ENCODE results near the gene FILIP1L. TPM values are rescaled to one million over a fixed set of nuclear protein-coding genes. Genes with fewer than 3 reads are reported as not detected.

Gene FILIP1L
- total and polyA plus RNA-seq, 2 of the 13 experiments (the other 11 are each of a cell fraction or from before 2014, with no cell fraction given) = 8.1 to 187 TPM

GRCh38 chr3:99817437-99818240, 296.7 kb downstream of the FILIP1L start, which contains the start of gene CMSS1 (continued):
- TF ChIP-seq ZNF234 (CRISPR knock-in tag; conservative IDR thresholded peaks at IDR 0.05) (no peak), ZNF781 (CRISPR knock-in tag; IDR thresholded peaks at IDR 0.05; ENCODE audit: borderline replicate concordance, not compliant biosample characterization) (peak; percentile 21), ZNF746 (CRISPR knock-in tag; IDR thresholded peaks at IDR 0.05) (no peak), PHF21A (CRISPR knock-in tag; IDR thresholded peaks at IDR 0.05) (peak; percentile 56; the same call in 1 of the 2 replicates), DR1 (CRISPR knock-in tag; IDR thresholded peaks at IDR 0.05) (0 out of 2 replicates have a peak, but pooled peaks have one; percentile 28), ZEB1 (IDR thresholded peaks at IDR 0.05; ENCODE audit: insufficient replicate concordance, low read depth) (no peak), KDM5B (CRISPR knock-in tag; IDR thresholded peaks at IDR 0.05; ENCODE audit: borderline replicate concordance) (peak; percentile 55; the same call in 1 of the 2 replicates), SMAD3 (CRISPR knock-in tag; IDR thresholded peaks at IDR 0.05) (peak; percentile 40; the same call in 1 of the 2 replicates), RFX3 (CRISPR knock-in tag; IDR thresholded peaks at IDR 0.05) (no peak), ZNF557 (CRISPR knock-in tag; IDR thresholded peaks at IDR 0.05) (no peak), HNRNPUL1 (IDR thresholded peaks at IDR 0.05; ENCODE audit: low read depth, low read length) (no peak), ZSCAN29 (CRISPR knock-in tag; conservative IDR thresholded peaks at IDR 0.05) (0 out of 2 replicates have a peak, but pooled peaks have one; percentile 44), CBFB (CRISPR knock-in tag; IDR thresholded peaks at IDR 0.05) (no peak), ZNF749 (CRISPR knock-in tag; IDR thresholded peaks at IDR 0.05; ENCODE audit: borderline replicate concordance) (no peak), HNRNPK (IDR thresholded peaks at IDR 0.05; ENCODE audit: low read depth, low read length, poor library complexity, severe bottlenecking) (no peak), ZBTB40 (IDR thresholded peaks at IDR 0.05) (no peak), ZBTB40 (CRISPR knock-in tag; IDR thresholded peaks at IDR 0.05) (peak; percentile 60; the same call in 1 of the 2 replicates), ZNF460 (CRISPR knock-in tag; IDR thresholded peaks at IDR 0.05; ENCODE audit: borderline replicate concordance) (no peak; the same call in 1 of the 2 replicates), ZKSCAN5 (CRISPR knock-in tag; IDR thresholded peaks at IDR 0.05) (no peak)
- TF ChIP-seq, protein P1, sequence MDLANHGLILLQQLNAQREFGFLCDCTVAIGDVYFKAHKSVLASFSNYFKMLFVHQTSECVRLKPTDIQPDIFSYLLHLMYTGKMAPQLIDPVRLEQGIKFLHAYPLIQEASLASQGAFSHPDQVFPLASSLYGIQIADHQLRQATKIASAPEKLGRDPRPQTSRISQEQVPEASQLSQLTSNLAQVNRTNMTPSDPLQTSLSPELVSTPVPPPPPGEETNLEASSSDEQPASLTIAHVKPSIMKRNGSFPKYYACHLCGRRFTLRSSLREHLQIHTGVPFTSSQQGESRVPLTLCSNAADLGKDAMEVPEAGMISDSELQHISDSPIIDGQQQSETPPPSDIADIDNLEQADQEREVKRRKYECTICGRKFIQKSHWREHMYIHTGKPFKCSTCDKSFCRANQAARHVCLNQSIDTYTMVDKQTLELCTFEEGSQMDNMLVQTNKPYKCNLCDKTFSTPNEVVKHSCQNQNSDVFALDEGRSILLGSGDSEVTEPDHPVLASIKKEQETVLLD (CRISPR knock-in tag; IDR thresholded peaks at IDR 0.05; ENCODE audit: low read depth) = 0 out of 2 replicates have a peak, but pooled peaks have one; percentile 35

Measured in HepG2 (cell line).